NCI-H1694 treated with DMSO at 0.1 percent for 48 hours (cell line): ENCODE measurements around the gene SEC11A.

Experiments
- DNase-seq: peaks from one replicate; lab custom pipeline; 2025; lab: John Stamatoyannopoulos, UW

The SEC11A gene

GRCh38 chr15:84681831-84682230, 34.1 kb downstream of the SEC11A start:
- DNase-seq: no peak

GRCh38 chr15:84671211-84671610, 44.7 kb downstream of the SEC11A start:
- DNase-seq: no peak

- DNase-seq: no peak
Observed at GRCh38 chr15:84669726-84670125, 46.2 kb downstream of the SEC11A start.

GRCh38 chr15:84668221-84668982, 47.5 kb downstream of the SEC11A start:
- DNase-seq: no peak

GRCh38 chr15:84666373-84666772, 49.6 kb downstream of the SEC11A start:
- no peak for DNase-seq

- DNase-seq: no peak
Observed at GRCh38 chr15:84661001-84661400, 54.9 kb downstream of the SEC11A start.

- DNase-seq: no peak
Observed at GRCh38 chr15:84659904-84660781, 55.8 kb downstream of the SEC11A start.

GRCh38 chr15:84658788-84659411, 57.0 kb downstream of the SEC11A start:
- no peak for DNase-seq

GRCh38 chr15:84658080-84658787, 57.7 kb downstream of the SEC11A start, which contains the start of gene NMB:
Gene NMB (minus strand): TSS chr15:84658199. CDS start chr15:84658152, 47 bp downstream.
- DNase-seq: peak; percentile 60

GRCh38 chr15:84657748-84658079, 58.2 kb downstream of the SEC11A start:
- DNase-seq: no peak

GRCh38 chr15:84656972-84657371, 59.0 kb downstream of the SEC11A start:
- DNase-seq: no peak

GRCh38 chr15:84654689-84655453, 61.1 kb downstream of the SEC11A start:
- DNase-seq: peak; percentile 84

GRCh38 chr15:84653910-84654688, 61.8 kb downstream of the SEC11A start, which contains the start of gene WDR73:
Gene WDR73 (minus strand): TSS chr15:84654283. CDS start chr15:84654274, 9 bp downstream.
- DNase-seq: peak; percentile 74

GRCh38 chr15:84653584-84653909, 62.4 kb downstream of the SEC11A start:
- DNase-seq: no peak

- DNase-seq: no peak
Observed at GRCh38 chr15:84649706-84650105, 66.2 kb downstream of the SEC11A start.

GRCh38 chr15:84648539-84648938, 67.4 kb downstream of the SEC11A start:
- DNase-seq: no peak

GRCh38 chr15:84647726-84648125, 68.2 kb downstream of the SEC11A start:
- no peak for DNase-seq

- DNase-seq: no peak
Observed at GRCh38 chr15:84645997-84646396, 69.9 kb downstream of the SEC11A start.

GRCh38 chr15:84645496-84645895, 70.4 kb downstream of the SEC11A start:
- DNase-seq: no peak

GRCh38 chr15:84643838-84644237, 72.1 kb downstream of the SEC11A start:
- no peak for DNase-seq
